Chondrocyte (in vitro differentiated cells): ENCODE results near the gene CDYL. TPM values are rescaled to one million over a fixed set of nuclear protein-coding genes. Genes with fewer than 3 reads are reported as not detected.
A peak's percentile ranks its signal among the peaks of the same experiment; 100 is the strongest.

Source experiments
- DNase-seq: peaks from one replicate; pipeline ENCODE4 v3.0.0; 2021; ENCODE audit warnings: mixed read lengths, low spot score
- H3K27ac Mint-ChIP-seq: one replicate; pipeline ENCODE4 v1.8.0; 2021; ENCODE audit warnings: mild to moderate bottlenecking, moderate library complexity, mixed read lengths; ENCODE audit not compliant: unreplicated experiment
- H3K27me3 Mint-ChIP-seq: 2 replicates; pipeline ENCODE4 v1.8.0; 2021; ENCODE audit warnings: low read depth, mixed read lengths
- H3K36me3 Mint-ChIP-seq: 2 replicates; pipeline ENCODE4 v1.8.0; 2021; ENCODE audit warnings: low read depth, mixed read lengths
- H3K4me1 Mint-ChIP-seq: 2 replicates; pipeline ENCODE4 v1.8.0; 2021; ENCODE audit warnings: low read depth, mild to moderate bottlenecking, mixed read lengths
- H3K4me3 Mint-ChIP-seq: one replicate; pipeline ENCODE4 v1.8.0; 2021; ENCODE audit warnings: mild to moderate bottlenecking, moderate library complexity, mixed read lengths; ENCODE audit not compliant: unreplicated experiment
- H3K9me3 Mint-ChIP-seq: 2 replicates; pipeline ENCODE4 v1.8.0; 2021; ENCODE audit warnings: low read depth, mixed read lengths
- CTCF ChIP-seq: fragments of 200-600 bp; sonication (generic); IDR thresholded peaks from 2 replicates; pipeline ENCODE4 v1.5.0; 2021; ENCODE audit warnings: antibody characterized with exemption, mild to moderate bottlenecking, moderate library complexity
- total RNA-seq: library from RNA; stranded (reverse); gene quantifications from 3 replicates; pipeline ENCODE4 v1.2.1, GENCODE V29; 2021

The CDYL gene
- total RNA-seq, 1 donor from 2014 or later: 63.7 TPM

GRCh38 chr6:4932228-4932903, 156.2 kb downstream of the CDYL start:
- Mint-ChIP-seq H3K27me3 (no peaks in the 10 kb centered on the region), H3K9me3 (peaks cover 5% of the 10 kb centered on the region), H3K4me1 (peaks cover 74% of the 10 kb centered on the region), H3K36me3 (no peaks in the 10 kb centered on the region), H3K4me3 (no peak overlapping the region), H3K27ac (no peak overlapping the region)
- TF ChIP-seq CTCF: no peak
- no peak for DNase-seq

DNA sequence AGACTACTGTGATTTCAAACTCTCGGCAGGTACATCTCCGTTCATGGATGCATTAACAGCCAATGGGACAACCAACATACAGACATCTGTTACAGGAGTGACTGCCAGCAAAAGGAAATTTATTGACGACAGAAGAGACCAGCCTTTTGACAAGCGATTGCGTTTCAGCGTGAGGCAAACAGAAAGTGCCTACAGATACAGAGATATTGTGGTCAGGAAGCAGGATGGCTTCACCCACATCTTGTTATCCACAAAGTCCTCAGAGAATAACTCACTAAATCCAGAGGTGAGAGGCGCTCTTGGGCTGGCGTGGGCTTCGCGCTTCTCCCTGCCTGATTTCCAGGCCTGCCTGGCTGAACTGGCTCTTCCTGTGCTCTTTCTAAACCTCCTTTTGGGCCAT, 159.3 kb downstream of the CDYL start:
- TF ChIP-seq CTCF: no peak
- Mint-ChIP-seq H3K27ac (no peak overlapping the region), H3K27me3 (no peaks in the 10 kb centered on the region), H3K4me3 (no peak overlapping the region), H3K36me3 (peaks cover 3% of the 10 kb centered on the region), H3K4me1 (peaks cover 46% of the 10 kb centered on the region), H3K9me3 (no peaks in the 10 kb centered on the region)
- DNase-seq: no peak

DNA sequence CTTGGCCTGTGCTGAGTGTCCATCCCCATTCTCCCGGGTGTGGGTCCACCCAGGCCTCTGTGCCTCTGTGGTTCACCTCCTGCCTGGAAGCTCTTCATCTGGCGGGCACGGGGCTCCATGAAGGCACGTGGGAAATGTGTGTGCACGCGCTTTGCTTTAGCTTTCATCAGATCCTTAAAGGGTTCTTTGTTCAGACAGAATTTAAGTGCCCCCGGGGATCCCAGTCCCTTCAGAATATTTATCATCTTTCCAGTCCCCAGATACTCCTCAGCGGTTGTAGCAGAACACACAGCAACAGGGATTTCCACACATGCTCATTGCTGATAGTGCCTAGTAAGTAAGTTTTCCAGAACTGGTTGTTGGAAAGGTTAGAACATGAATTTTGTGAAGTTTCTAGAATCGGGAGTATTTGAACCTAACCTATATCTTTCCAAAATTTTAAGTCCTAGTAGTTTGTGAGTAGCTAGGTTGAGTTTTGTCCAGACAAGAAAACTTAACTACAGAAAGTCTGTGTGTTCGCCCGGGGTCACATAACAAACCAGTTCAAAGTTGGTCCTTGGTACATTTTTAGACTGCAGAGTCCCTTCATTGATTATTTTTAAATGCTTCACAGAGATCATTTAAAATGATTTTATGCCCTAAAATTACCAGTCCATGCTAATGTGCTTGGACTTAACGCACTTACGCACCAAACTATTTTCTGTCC, 159.9 kb downstream of the CDYL start:
- H3K36me3 Mint-ChIP-seq: peaks cover 3% of the 10 kb centered on the region
- H3K4me1 Mint-ChIP-seq: peaks cover 41% of the 10 kb centered on the region
- TF ChIP-seq CTCF: no peak
- no peak for DNase-seq
- H3K4me3 Mint-ChIP-seq: no peak overlapping the region
- H3K9me3 Mint-ChIP-seq: no peaks in the 10 kb centered on the region
- no peaks in the 10 kb centered on the region for H3K27me3 Mint-ChIP-seq
- H3K27ac Mint-ChIP-seq: peak overlapping the region; percentile 18

- Mint-ChIP-seq H3K4me3 (no peak overlapping the region), H3K9me3 (no peaks in the 10 kb centered on the region), H3K27me3 (no peaks in the 10 kb centered on the region), H3K36me3 (peaks cover 3% of the 10 kb centered on the region), H3K4me1 (peaks cover 40% of the 10 kb centered on the region), H3K27ac (peak overlapping the region; percentile 18)
- no peak for DNase-seq
- TF ChIP-seq CTCF: peak; percentile 91
These were observed 160.5 kb downstream of the CDYL start for GRCh38 chr6:4936681-4937041.

GRCh38 chr6:4937414-4937813, 161.2 kb downstream of the CDYL start:
- Mint-ChIP-seq H3K27me3 (no peaks in the 10 kb centered on the region), H3K36me3 (peaks cover 3% of the 10 kb centered on the region), H3K4me3 (no peak overlapping the region), H3K4me1 (peaks cover 42% of the 10 kb centered on the region), H3K27ac (no peak overlapping the region), H3K9me3 (no peaks in the 10 kb centered on the region)
- no peak for TF ChIP-seq CTCF
- no peak for DNase-seq
